Stimulated activated naive CD8-positive, alpha-beta T cell treated with anti-CD3 and anti-CD28 coated beads, Interleukin-15, Interleukin-2, amounts not matched to agents 100 U/mL and 50 U/mL, for 24 hours (primary cell): Measurements from ENCODE around the gene SYT15.
"Not testable (repeated sequence)": the region's sequence is repeated elsewhere in the genome, so short reads cannot be mapped to it uniquely, and the experiment has no call there.

Experiments used
- ATAC-seq: fragments of 150-1000 bp; cut with Tn5 transposase; one replicate; pipeline ENCODE4 v1.10.0; 2021
- DNase-seq: peaks from one replicate; pipeline ENCODE4 v3.0.0; 2021

Gene SYT15

GRCh38 chr10:46556515-46557318 lies 22.2 kb upstream of the SYT15 start, which contains the start of gene GPRIN2:
Gene GPRIN2, minus strand, starts transcription at chr10:46556658. Its CDS starts 5,922 bp downstream, at chr10:46550736.
- DNase-seq (peak; percentile 9), ATAC-seq (no peak)

GRCh38 chr10:46557319-46558121 lies 21.4 kb upstream of the SYT15 start:
- no peak for ATAC-seq
- peak; percentile 6 for DNase-seq

- ATAC-seq (no peak), DNase-seq (no peak)
Measured at GRCh38 chr10:46558122-46558391, 20.9 kb upstream of the SYT15 start.

GRCh38 chr10:46558392-46559185 lies 20.3 kb upstream of the SYT15 start:
- ATAC-seq (no peak), DNase-seq (peak; percentile 5)

GRCh38 chr10:46559231-46559671 lies 19.7 kb upstream of the SYT15 start:
- peak; percentile 2 for DNase-seq
- no peak for ATAC-seq

- DNase-seq, result peak; percentile 4
- no peak for ATAC-seq
Measured at GRCh38 chr10:46560381-46560780, 18.5 kb upstream of the SYT15 start.

GRCh38 chr10:46560952-46561351 lies 18.0 kb upstream of the SYT15 start:
- peak; percentile 2 for DNase-seq
- no peak for ATAC-seq

GRCh38 chr10:46565591-46566332 lies 13.2 kb upstream of the SYT15 start:
- ATAC-seq, result peak; percentile 63
- DNase-seq, result peak; percentile 63

GRCh38 chr10:46567151-46567550 lies 11.8 kb upstream of the SYT15 start:
- not testable (repeated sequence) for ATAC-seq, DNase-seq

- not testable (repeated sequence) for ATAC-seq, DNase-seq
Measured at GRCh38 chr10:46570655-46571054, 8.3 kb upstream of the SYT15 start.

GRCh38 chr10:46572765-46573164 lies 6.2 kb upstream of the SYT15 start:
- DNase-seq, result not testable (repeated sequence)

GRCh38 chr10:46573314-46573713 lies 5.6 kb upstream of the SYT15 start:
- not testable (repeated sequence) for ATAC-seq, DNase-seq

More at GRCh38 chr10:46572765-46573164, 6.2 kb upstream of the SYT15 start:
- ATAC-seq, result not testable (repeated sequence)

GRCh38 chr10:46573884-46574283 lies 5.0 kb upstream of the SYT15 start:
- not testable (repeated sequence) for ATAC-seq, DNase-seq

- not testable (repeated sequence) for DNase-seq, ATAC-seq
Measured at GRCh38 chr10:46577624-46578473, 1.1 kb upstream of the SYT15 start.

- ATAC-seq, DNase-seq: not testable (repeated sequence)
Measured at GRCh38 chr10:46579378-46579777, 450 bp downstream of the SYT15 start.

- not testable (repeated sequence) for ATAC-seq, DNase-seq
Measured at GRCh38 chr10:46581997-46582396, 3.1 kb downstream of the SYT15 start.

GRCh38 chr10:46582568-46582967 lies 3.6 kb downstream of the SYT15 start:
- ATAC-seq, DNase-seq: not testable (repeated sequence)

- DNase-seq, ATAC-seq: not testable (repeated sequence)
Measured at GRCh38 chr10:46584196-46584595, 5.3 kb downstream of the SYT15 start.

GRCh38 chr10:46585246-46585645 lies 6.3 kb downstream of the SYT15 start:
- ATAC-seq, DNase-seq: not testable (repeated sequence)

GRCh38 chr10:46587546-46587945 lies 8.6 kb downstream of the SYT15 start:
- not testable (repeated sequence) for DNase-seq, ATAC-seq
